Activated T-cell treated with anti-CD3 and anti-CD28 coated beads for 4 hours (primary cell): ENCODE measurements around the gene NHLRC4.

Experiments used
- DNase-seq: peaks from one replicate; pipeline ENCODE4 v3.0.0-alpha.2; 2020

The NHLRC4 gene

DNA sequence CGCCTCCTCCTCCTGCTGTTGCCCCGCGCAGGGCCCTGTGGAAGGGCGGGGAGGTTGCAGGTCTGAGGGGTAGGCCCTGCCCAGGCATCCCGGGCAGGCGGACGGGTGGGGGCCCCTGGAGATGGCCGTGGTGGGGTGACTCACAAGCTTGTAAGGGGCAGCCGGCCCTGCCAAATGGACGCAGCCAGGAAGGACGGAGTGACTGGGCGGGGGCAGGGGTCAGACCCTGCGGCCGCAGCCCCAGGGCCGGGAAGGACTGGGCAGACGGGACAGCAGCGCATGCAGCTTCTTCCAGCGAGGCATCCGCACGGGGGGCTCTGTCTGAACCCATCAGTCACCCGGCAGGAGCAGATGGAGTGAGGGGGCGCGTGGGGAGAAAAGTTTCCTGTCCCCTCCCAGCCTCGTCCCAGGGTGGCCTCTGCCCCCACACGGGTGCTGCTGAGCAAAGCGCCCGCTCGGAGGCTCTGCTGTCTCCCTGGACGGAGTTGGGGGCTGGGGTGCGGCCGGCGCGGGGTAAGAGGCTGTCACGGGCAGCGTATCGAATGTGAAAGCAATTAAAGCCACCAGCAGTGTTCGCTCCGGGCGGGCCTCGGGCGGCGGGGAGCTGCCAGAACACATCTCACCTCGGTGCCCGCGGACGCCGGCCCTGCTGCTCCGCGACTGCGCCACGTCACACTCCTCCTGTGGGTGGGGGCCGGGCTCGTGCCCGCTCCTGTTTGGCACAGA is 12.0 kb upstream of the NHLRC4 start:
- no peak for DNase-seq

DNA sequence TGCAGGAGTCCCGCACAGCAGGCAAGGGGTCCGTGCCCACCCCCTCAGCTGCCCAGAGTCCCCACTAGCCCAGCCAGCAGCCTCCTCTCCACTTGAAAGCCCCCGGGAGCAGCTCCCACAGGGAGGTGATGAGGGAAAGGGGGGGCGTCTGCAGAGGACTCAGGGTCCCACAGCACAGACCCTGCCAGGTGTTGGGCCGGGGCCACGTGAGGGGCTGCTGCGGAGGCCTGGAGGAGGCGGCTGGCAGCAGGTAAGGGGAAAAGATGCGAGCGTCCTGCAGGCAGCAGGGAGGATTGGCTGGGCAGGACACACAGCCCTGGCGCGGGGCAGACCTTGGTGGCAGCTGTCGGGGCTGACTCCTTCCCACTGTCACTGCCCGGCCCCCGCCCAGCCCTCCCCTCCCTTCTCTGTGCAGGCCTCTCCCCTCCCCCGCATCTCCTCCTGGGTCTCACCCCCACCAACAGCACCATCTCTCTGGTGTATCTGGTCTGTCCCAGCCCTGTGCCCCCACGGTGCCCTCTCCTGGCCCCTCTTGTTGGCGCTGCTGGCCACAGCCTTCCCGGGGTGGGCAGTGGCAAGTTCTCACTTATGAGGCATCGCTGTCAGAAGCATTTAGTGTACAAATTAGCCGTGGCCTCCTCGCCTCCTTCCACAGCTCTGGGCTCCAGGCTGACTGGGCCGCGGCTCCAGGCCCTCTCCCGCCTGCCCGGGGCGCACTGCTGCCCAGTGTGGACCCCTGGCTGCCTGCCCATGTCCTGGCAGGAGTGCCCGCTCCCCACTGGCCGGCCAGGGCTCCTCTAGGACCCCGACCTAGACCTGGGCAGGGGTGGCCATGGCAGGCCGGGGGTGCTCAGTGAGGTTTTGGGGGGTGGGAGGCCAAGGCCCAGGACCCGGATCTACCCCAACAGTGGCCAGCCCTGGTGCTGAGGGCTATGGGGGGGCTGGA is 11.0 kb upstream of the NHLRC4 start:
- no peak for DNase-seq

DNA sequence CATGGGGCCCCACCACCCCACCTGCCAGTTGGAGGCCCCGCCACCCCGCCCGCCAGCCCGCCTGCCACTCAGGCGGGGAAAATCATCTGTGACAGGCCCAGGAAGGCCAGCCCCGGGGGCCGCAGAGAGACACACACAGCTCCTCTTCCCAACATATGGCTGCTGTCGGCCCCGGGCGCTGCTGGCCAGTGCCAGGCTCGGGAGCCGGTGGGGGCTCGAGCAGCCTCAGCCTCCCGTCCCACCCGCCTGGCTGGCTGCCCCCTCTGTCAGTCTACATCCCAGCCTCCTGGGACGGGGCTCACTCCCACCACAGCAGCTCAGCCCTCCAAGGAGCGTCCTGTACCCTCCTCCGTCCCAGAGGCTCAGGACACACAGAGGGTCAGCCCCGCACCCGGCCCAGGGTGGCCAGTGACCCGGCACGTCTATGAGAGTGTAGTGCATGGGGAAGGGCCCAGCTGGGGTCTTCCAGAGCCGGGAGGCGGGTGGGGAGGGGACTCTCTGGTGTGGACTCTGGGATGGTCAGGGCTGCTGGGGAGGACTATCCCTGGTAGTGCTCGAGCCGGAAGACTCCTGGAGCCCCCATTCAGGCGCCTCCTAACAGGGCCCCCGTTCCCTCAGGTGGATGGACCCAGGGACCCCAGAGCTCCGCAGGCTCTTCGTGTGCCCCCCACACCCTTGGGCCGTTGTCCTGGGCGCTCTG is 10.2 kb upstream of the NHLRC4 start:
- DNase-seq, result no peak

DNA sequence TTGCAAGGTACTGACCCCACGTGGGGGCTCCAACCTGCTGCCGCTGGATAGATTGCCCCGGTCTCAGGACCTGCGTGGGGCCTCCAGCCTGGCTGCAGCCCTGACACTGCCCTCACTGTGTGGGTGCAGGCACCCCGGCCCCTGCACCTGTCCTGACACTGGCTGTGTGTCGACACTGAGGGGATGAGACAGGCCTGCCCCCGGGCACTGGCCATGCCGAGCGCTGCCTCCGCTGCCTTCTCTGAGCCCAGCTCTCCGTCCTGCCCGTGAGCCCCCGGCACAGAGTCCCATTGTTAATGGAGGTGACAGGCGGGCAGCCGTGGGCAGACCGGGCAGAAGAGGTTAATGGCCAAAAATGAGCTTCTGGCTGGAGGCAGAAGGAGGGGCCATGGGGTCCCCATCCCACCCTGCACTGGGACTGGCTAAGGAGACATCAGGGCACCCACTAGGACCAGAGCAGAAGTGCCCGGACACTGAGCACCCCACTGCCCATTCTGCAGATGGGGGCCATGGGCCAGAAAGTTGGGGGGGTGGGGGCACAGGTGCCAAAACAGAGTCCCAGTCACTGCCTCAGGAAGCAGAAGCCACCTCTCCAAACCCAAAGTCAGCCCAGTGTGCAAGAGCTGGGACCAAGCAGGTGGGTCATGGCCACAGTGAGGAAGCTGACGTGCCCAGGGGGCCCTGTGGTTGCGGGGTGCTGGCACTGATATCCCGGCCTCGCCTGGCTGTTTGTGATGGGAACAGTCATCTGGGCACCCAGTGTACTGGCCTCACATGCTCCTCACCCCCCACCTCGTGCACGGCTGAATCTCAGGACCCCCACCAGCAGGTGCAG is 9.1 kb upstream of the NHLRC4 start:
- DNase-seq, result no peak

DNA sequence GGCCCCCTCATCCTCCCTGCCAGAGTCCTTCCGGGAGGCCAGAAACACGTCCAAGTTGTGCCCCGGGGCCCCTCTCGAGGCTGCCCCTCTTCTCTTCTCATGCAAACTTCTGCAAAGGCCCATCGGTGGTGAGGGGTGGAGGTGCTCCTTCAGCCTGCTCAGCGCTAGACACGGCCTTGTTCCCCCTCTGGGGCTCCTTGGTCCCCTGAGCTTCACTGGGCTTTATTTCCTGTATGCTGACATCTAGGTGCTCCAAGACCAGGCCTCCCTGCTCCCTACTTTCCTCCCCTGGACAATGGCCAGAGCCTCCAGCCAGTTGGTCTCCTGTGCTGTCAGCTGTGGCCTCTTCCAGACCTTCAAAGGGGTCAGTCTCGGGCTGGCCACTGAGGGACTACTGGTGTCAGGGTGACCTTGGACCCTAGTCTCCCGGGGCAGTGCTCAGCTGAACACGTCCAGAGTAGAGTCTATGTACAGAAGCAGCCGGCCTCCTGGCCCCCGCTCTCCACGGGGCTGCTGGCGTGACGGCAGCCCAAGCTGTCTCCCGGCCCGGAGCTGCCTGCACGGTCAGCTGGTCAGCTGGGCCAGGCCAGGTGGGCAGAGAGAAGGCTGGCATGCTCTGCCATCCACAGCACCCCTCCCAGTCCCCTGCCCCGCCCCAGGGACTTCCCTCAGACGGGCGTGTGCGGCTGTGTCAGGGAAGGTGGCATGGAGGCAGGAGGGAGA is 8.3 kb upstream of the NHLRC4 start:
- no peak for DNase-seq

DNA sequence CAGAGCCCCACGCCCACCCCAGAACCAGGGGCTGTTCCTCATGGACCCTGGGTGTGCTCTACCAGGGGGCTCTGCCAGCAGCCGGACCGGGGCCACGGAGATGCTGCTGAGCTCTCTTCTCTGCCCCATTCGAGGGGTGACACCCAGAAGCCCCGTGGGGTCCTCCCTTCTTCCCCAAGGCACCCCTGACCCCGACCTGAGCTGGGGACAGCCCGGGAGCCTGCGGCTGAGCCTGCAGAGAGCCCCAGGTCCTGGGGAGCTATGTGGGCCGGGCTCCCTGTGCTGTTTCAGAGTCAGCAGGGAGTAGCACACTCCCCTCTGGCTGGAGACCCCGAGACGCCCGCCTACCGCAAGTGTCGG is 7.8 kb upstream of the NHLRC4 start:
- no peak for DNase-seq

DNA sequence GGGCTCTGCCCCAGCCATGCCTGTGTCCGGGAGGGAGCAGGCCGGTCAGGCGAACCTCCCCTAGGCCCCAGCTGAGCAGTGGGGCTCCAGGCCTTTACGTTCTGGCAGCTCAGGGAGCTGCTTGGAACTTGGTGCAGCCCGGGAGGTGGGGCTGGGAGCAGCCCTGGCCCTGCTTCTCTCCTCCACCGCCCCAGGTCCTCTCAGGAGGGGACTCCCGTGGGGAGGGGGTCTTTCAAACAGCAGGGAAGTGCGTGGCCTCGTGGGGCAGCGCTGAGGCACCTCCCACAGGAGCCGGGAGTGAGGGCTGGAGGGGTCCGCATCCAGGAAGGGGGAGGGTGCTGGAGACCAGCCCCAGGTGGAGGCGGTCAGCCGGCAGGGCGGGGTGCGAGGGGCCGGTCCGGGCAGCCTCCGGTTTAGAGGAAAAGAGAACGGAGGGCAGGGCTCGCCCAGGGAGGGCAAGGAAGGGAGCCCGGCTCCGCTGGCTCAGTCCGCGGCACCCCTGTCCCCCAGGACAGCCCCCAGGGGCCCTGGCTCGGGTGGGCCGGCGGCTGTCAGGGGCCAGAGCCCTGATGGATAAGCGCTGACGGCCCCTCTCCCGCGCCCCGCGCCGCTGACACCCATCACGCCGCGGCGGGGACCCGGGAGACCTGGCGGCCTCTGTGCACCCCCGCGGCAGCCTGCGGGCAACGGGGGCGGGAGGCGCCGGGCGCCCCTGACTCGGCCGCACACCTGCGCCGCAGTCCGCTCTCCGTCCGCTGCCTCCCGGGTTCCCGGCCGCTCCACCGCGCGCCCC is 7.2 kb upstream of the NHLRC4 start:
- no peak for DNase-seq

DNA sequence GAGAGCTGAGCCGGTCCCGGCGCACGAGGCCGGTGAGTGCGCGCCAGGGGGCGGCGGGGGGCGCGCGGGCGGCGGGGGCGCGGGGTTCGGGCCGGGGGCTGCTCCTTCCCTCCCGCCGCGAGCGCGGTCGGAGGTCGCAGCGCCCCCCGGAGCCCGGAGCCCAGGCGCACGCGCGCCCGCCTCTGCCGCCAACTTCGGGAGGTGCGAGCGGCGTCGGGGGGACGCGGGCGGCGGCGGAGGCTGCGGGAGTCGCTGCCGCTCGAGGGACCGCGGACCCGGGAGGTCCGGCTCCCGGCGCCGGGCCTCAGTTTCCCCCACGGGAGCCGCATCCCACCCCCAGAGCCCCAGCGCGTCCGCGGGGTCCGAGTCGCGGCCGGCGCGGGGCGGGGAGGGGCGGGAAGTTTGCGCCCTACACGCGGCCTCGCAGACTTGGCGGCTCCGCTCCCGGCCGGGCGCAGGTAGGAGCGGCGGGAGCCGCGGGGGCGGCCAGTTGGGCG is 6.6 kb upstream of the NHLRC4 start, which contains the start of gene PRR35:
TSS of gene PRR35 (plus strand) at position 191 of the 497 bp plus-strand sequence. CDS start 2,901 bp downstream, outside the sequence.
- no peak for DNase-seq

DNA sequence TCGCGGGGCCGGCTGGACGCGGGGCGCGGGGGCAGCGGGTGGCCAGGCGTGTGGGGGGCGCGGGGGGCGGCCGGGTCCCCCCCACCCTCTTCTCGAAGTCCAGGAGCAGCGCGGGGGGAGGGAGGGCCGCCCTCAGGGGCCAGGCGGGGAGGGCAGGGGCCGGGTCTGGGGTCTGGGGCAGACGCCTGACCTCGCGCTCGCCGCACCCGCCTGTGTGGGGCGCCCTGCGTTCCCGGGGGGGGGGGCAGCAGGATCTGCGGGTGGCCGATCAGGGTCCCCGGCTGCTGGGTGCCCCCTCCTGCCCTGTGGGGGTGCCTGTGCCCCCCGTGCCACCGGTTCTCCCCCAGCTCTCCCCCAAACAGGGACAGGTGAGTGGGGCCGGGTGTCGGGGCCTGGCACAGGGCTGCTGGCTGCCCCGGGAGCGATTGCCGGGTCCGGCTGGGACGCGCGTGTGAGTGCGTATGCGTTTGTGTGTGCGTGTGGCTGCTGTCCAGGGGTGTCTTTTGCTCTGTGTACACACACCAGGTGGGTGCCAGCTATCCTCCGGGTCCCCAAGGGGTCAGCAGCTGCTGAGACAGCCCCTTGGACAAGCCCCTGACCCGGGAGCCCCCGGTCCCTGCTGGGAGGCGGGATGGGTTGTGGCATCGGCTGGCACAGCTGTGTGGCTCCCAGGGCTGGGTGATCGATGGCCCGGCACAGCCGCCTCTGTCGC is 5.9 kb upstream of the NHLRC4 start:
- DNase-seq, result no peak

DNA sequence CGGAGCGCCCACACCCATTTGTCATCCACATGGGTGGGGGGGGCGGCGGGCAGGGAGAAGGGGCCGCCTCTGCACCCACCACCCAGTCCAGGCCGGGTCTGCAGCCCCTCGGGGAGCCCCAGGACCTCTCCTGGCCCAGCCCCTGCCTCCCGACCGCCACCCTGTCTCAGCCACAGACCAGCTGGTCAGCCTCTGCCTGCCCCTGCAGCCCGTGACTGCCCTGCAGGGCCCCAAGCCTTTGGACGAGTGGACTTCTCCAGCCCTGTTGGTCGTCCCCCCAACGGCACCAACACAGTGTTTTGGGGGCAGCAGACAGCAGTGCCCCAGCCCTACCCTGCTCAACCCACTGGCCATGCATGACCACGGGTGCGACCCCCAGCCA is 5.4 kb upstream of the NHLRC4 start:
- DNase-seq, result no peak

DNA sequence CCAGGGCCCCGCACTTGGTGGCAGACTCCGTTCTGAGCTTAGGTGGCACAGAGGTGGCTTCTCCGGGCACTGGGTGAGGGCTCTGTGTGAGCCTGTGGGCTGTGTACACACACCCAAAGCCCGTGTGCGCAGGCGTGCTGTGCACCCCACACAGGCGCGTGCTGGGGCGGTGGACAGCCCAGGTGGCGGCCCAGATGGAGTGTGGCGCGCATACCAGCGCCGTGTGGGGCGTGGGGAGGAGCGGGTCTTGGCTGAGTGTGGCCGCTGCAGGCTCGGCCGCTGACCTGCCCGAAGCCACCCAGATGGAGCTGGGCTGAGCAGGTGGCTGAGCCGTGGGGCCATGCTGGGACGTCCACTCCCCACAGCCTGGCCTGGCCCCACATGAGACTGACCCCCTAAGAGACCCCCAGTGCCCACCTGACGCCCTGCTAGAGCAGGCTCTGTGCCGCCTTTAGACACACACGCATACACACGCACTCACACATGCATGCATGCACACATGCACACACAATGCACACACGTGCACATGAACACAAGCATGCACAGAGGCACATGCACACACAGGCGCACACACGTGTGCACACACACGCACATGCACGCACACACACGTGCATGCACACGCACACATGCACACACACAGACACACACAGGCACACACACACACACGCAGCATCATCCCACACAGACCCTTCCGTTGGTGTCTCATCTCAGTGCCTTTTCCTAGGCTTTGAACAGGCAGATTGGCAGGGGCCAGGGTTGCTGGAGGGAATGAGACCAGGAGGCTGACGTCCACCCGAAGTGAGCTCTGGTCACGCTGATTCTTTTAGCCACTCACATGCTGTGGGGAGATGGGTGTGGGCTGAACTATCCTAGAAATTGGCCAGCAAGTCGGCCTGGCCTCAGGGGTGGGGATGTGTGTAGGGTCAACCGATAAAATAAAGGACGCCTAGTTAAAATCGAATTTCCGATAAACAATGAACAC is 4.6 kb upstream of the NHLRC4 start:
- DNase-seq, result no peak

DNA sequence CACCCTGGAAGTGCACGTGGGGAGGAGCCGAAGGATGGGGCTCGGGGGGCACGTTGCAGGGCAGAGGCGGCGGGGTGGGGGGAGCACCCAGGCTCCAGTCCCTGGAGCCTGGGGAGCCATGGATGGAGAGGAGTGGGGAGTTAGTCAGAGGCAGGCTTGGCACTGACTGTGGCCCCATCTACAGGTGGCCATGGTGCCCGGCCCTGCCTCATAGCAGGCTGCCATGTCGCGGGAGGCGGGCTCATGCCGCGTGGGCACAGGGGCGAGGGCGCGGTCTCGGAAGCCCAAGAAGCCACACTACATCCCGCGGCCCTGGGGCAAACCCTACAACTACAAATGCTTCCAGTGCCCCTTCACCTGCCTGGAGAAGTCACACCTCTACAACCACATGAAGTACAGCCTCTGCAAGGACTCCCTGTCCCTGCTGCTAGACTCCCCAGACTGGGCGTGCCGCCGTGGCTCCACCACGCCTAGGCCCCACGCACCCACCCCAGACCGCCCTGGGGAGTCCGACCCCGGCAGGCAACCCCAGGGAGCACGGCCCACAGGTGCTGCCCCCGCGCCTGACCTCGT is 3.6 kb upstream of the NHLRC4 start:
- no peak for DNase-seq

DNA sequence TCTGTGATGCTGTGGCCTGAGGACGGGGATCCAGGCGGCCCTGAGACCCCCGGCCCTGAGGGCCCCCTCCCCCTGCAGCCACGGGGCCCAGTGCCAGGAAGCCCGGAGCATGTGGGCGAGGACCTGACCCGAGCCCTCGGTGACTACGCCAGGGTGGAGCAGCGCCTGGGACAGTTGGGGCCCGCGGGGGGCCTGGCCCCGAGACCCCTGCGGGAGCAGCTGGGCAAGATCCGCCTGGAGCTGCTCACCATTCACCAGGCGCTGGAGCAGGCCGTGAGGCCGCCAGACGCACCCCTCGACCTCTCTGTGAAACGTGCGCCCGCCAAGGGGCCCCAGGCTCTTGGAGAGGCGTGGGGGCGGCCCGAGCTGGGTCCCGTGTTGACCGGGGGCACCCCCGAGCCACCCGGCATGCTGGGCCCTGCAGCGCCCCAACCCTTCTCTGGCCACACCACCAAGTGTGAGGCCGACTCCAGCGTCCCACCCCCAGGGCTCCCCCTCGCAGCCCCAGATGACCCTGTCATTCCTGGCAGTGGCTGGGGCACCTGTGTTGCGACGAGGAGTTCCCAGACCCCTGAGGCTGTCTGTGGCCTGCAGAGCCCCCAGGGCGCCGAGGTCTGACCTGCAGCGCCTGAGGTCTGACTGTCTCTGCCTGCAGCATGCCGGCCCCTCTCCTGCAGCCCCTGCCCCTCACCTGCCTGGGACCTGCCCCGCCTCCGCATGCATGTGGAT is 2.0 kb upstream of the NHLRC4 start:
- DNase-seq, result no peak

DNA sequence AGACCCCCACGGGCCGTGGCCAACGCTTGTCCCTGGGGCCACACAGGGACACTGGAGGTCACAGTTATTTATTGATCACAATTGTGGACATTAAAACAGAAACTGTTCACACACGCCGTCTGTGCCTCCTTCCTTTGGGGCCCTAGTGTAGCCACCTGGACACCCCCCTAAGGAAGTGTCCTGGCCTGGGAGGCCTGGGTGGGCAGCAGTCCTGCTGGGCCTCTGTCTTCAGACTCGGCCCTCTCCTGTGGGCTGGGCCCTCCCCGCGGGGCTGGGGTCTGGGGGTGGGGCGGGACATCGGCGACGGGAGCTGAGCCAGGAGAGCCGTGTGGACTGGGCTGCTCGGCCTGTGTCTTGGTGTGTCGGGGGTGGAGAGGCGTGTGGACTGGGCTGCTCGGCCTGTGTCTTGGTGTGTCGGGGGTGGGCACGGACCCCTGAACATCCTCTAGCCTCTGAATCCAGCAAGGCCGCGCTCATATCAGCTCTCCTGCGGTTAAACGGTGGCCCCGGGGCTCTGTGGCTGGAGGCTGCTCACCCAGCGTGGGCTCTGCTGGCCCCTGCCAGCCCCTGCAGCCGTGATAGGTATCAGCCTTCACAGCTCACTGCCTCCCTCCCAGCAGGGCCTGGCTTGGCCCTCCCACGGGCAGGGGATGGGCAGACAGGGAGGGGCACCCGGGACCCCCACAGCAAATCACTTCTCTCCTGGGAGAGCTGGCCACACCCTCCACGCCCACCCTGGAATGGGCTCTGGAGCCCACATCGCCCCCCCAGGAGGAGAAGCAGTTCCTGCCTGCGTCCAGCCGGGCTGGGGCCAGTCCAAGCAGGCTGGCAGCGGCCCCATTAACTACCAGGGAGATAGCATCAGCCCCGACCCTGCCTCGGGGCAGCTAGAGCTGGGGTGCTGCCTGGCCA is 1.1 kb upstream of the NHLRC4 start:
- no peak for DNase-seq

DNA sequence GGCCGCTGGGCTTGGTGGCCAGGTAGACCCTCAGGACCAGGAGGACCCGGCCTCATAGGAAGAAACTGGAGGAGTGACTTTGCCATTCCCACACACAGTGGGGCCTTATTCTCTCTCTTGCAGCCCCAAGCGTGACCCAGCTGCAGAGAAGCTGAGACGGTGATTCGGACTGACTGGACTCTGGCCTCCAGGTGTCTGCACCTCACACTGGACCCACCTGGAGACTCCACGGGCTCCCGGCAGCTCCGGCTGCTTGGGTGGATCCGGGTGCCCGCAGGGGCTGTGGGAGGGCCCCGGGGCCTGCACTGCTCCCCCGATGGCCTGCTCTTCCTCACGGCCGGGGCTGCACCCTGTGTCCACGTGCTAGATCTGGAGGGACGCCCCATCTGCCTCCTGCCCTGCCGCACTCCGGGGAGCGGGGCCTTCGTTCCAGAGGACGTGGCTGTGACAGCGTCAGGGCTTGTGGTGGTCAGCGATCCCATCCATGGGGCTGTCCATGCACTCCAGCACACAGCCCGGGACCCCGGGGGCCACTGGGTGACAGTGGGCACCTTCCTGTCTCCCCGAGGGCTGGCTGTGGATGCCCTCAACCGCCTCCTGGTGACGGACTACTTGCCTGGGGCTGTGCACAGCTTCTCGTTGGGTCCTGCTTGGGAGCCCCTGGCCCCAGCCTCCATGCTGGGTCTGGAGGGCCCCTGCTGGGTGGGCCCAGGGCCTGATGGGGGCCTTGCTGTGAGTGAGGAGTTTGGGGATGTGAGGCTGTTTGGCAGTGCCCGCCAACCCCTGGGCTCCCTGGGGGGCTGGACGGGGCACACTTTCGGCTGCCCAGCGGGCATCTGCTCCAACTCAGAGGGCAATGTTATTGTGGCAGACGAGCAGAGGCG is 810 bp downstream of the NHLRC4 start:
- no peak for DNase-seq
